Inflammatory macrophage treated with lipopolysaccharide for 4 hours (primary cell): ENCODE results near the gene PADI2.
A peak's percentile ranks its signal among the peaks of the same experiment; 100 is the strongest.

ENCODE experiments used
- DNase-seq: peaks from one replicate; pipeline ENCODE4 v3.0.0-alpha.2; 2020

The PADI2 gene

GRCh38 chr1:17139637-17140036, 20.4 kb upstream of the PADI2 start:
- no peak for DNase-seq

GRCh38 chr1:17137441-17137840, 18.2 kb upstream of the PADI2 start:
- DNase-seq = no peak

- DNase-seq = no peak
Observed at GRCh38 chr1:17136936-17137335, 17.7 kb upstream of the PADI2 start.

- no peak for DNase-seq
Observed at GRCh38 chr1:17136145-17136544, 16.9 kb upstream of the PADI2 start.

- no peak for DNase-seq
Observed at GRCh38 chr1:17135530-17135929, 16.3 kb upstream of the PADI2 start.

- no peak for DNase-seq
Observed at GRCh38 chr1:17134724-17135123, 15.5 kb upstream of the PADI2 start.

- no peak for DNase-seq
Observed at GRCh38 chr1:17134034-17134433, 14.8 kb upstream of the PADI2 start.

- no peak for DNase-seq
Observed at GRCh38 chr1:17130138-17130635, 10.9 kb upstream of the PADI2 start.

GRCh38 chr1:17128361-17128760, 9.1 kb upstream of the PADI2 start:
- DNase-seq = peak; percentile 81

- peak; percentile 80 for DNase-seq
Observed at GRCh38 chr1:17125756-17126237, 6.5 kb upstream of the PADI2 start.

GRCh38 chr1:17123196-17124045, 4.2 kb upstream of the PADI2 start:
- DNase-seq = no peak

- DNase-seq = peak; percentile 21
Observed at GRCh38 chr1:17122521-17123164, 3.4 kb upstream of the PADI2 start.

- no peak for DNase-seq
Observed at GRCh38 chr1:17121881-17122280, 2.6 kb upstream of the PADI2 start.

GRCh38 chr1:17120962-17121837, 1.9 kb upstream of the PADI2 start:
- no peak for DNase-seq

- DNase-seq = no peak
Observed at GRCh38 chr1:17120481-17120877, 1.2 kb upstream of the PADI2 start.

- peak; percentile 29 for DNase-seq
Observed at GRCh38 chr1:17119773-17120480, 676 bp upstream of the PADI2 start.

GRCh38 chr1:17118706-17119075, 560 bp downstream of the PADI2 start:
- DNase-seq = no peak

- no peak for DNase-seq
Observed at GRCh38 chr1:17118268-17118667, 983 bp downstream of the PADI2 start.

GRCh38 chr1:17117451-17118265, 1.6 kb downstream of the PADI2 start:
- no peak for DNase-seq

GRCh38 chr1:17116643-17117042, 2.6 kb downstream of the PADI2 start:
- no peak for DNase-seq

- no peak for DNase-seq
Observed at GRCh38 chr1:17113963-17114362, 5.3 kb downstream of the PADI2 start.
